ENCODE data around the gene SERPINB10. TPM values are rescaled to one million over a fixed set of nuclear protein-coding genes. Genes with fewer than 3 reads are reported as not detected.

SERPINB10 gene
- total RNA-seq: not detected in 2 replicates

GRCh38 chr18:63907664-63908063, at the start of gene SERPINB10:
TSS of gene SERPINB10 (plus strand) at chr18:63907958. CDS start at chr18:63915511, 7,553 bp downstream.
- Mint-ChIP-seq H3K4me1 (ENCODE audit: low read depth) (no peaks in the 10 kb centered on the region), H3K27me3 (ENCODE audit: low read depth) (peaks cover 10% of the 10 kb centered on the region)

GRCh38 chr18:63858456-63858855, 49.3 kb upstream of the SERPINB10 start:
- intact Hi-C loops (cut with micrococcal nuclease): no loop called here

More at GRCh38 chr18:63907664-63908063, at the start of gene SERPINB10:
- no peaks in the 10 kb centered on the region for H3K9me3 Mint-ChIP-seq
- no peak within 1 kb of the TSS for H3K4me3 Mint-ChIP-seq (ENCODE audit: low read depth)
- no peaks in the 10 kb centered on the region for H3K36me3 Mint-ChIP-seq (ENCODE audit: low read depth)
- no peak within 1 kb of the TSS for H3K27ac Mint-ChIP-seq
- DNase-seq (ENCODE audit: low spot score): no peak
- intact Hi-C loops (cut with micrococcal nuclease): no loop called here

GRCh38 chr18:63859781-63860475, 47.8 kb upstream of the SERPINB10 start:
- intact Hi-C loops (cut with micrococcal nuclease): no loop called here

More at GRCh38 chr18:63858456-63858855, 49.3 kb upstream of the SERPINB10 start:
- Mint-ChIP-seq H3K36me3 (ENCODE audit: low read depth) (no peaks in the 10 kb centered on the region), H3K9me3 (no peaks in the 10 kb centered on the region), H3K27ac (no peak overlapping the region), H3K27me3 (ENCODE audit: low read depth) (peaks cover 14% of the 10 kb centered on the region), H3K4me1 (ENCODE audit: low read depth) (no peaks in the 10 kb centered on the region), H3K4me3 (ENCODE audit: low read depth) (no peak overlapping the region)
- no peak for DNase-seq (ENCODE audit: low spot score)

GRCh38 chr18:63860531-63860930, 47.2 kb upstream of the SERPINB10 start:
- H3K4me3 Mint-ChIP-seq (ENCODE audit: low read depth): no peak overlapping the region
- peaks cover 14% of the 10 kb centered on the region for H3K27me3 Mint-ChIP-seq (ENCODE audit: low read depth)
- no peak for DNase-seq (ENCODE audit: low spot score)
- no peaks in the 10 kb centered on the region for H3K4me1 Mint-ChIP-seq (ENCODE audit: low read depth)
- no peak overlapping the region for H3K27ac Mint-ChIP-seq
- no peaks in the 10 kb centered on the region for H3K36me3 Mint-ChIP-seq (ENCODE audit: low read depth)
- intact Hi-C loops (cut with micrococcal nuclease): no loop called here
- H3K9me3 Mint-ChIP-seq: no peaks in the 10 kb centered on the region

More at GRCh38 chr18:63859781-63860475, 47.8 kb upstream of the SERPINB10 start:
- Mint-ChIP-seq H3K9me3 (no peaks in the 10 kb centered on the region), H3K4me3 (ENCODE audit: low read depth) (no peak overlapping the region), H3K27ac (no peak overlapping the region), H3K4me1 (ENCODE audit: low read depth) (no peaks in the 10 kb centered on the region), H3K36me3 (ENCODE audit: low read depth) (no peaks in the 10 kb centered on the region), H3K27me3 (ENCODE audit: low read depth) (peaks cover 14% of the 10 kb centered on the region)
- no peak for DNase-seq (ENCODE audit: low spot score)

- Mint-ChIP-seq H3K9me3 (no peaks in the 10 kb centered on the region), H3K36me3 (ENCODE audit: low read depth) (no peaks in the 10 kb centered on the region), H3K4me3 (ENCODE audit: low read depth) (no peak overlapping the region), H3K27ac (no peak overlapping the region), H3K4me1 (ENCODE audit: low read depth) (no peaks in the 10 kb centered on the region), H3K27me3 (ENCODE audit: low read depth) (no peaks in the 10 kb centered on the region)
- intact Hi-C loops (cut with micrococcal nuclease): no loop called here
- no peak for DNase-seq (ENCODE audit: low spot score)
These were observed 40.2 kb upstream of the SERPINB10 start for GRCh38 chr18:63867368-63868125.

- H3K36me3 Mint-ChIP-seq (ENCODE audit: low read depth): no peaks in the 10 kb centered on the region
These were observed 39.2 kb upstream of the SERPINB10 start for GRCh38 chr18:63868546-63868945.

GRCh38 chr18:63869374-63869773, 38.4 kb upstream of the SERPINB10 start:
- H3K27me3 Mint-ChIP-seq (ENCODE audit: low read depth): peaks cover 2% of the 10 kb centered on the region
- H3K36me3 Mint-ChIP-seq (ENCODE audit: low read depth): no peaks in the 10 kb centered on the region
- intact Hi-C loops (cut with micrococcal nuclease): no loop called here
- H3K4me1 Mint-ChIP-seq (ENCODE audit: low read depth): no peaks in the 10 kb centered on the region
- DNase-seq (ENCODE audit: low spot score): no peak
- H3K4me3 Mint-ChIP-seq (ENCODE audit: low read depth): no peak overlapping the region
- no peaks in the 10 kb centered on the region for H3K9me3 Mint-ChIP-seq
- H3K27ac Mint-ChIP-seq: no peak overlapping the region

More at GRCh38 chr18:63868546-63868945, 39.2 kb upstream of the SERPINB10 start:
- intact Hi-C loops (cut with micrococcal nuclease): no loop called here
- H3K4me1 Mint-ChIP-seq (ENCODE audit: low read depth): no peaks in the 10 kb centered on the region
- H3K27ac Mint-ChIP-seq: no peak overlapping the region
- H3K4me3 Mint-ChIP-seq (ENCODE audit: low read depth): no peak overlapping the region
- H3K27me3 Mint-ChIP-seq (ENCODE audit: low read depth): no peaks in the 10 kb centered on the region
- DNase-seq (ENCODE audit: low spot score): no peak
- H3K9me3 Mint-ChIP-seq: no peaks in the 10 kb centered on the region

- no peak overlapping the region for H3K4me3 Mint-ChIP-seq (ENCODE audit: low read depth)
- DNase-seq (ENCODE audit: low spot score): no peak
- H3K27me3 Mint-ChIP-seq (ENCODE audit: low read depth): peaks cover 2% of the 10 kb centered on the region
- intact Hi-C loops (cut with micrococcal nuclease): no loop called here
- H3K4me1 Mint-ChIP-seq (ENCODE audit: low read depth): no peaks in the 10 kb centered on the region
- no peak overlapping the region for H3K27ac Mint-ChIP-seq
- no peaks in the 10 kb centered on the region for H3K36me3 Mint-ChIP-seq (ENCODE audit: low read depth)
- H3K9me3 Mint-ChIP-seq: no peaks in the 10 kb centered on the region
These were observed 37.9 kb upstream of the SERPINB10 start for GRCh38 chr18:63869851-63870250.

- H3K36me3 Mint-ChIP-seq (ENCODE audit: low read depth): no peaks in the 10 kb centered on the region
- intact Hi-C loops (cut with micrococcal nuclease): no loop called here
- no peaks in the 10 kb centered on the region for H3K4me1 Mint-ChIP-seq (ENCODE audit: low read depth)
- peaks cover 3% of the 10 kb centered on the region for H3K27me3 Mint-ChIP-seq (ENCODE audit: low read depth)
- H3K4me3 Mint-ChIP-seq (ENCODE audit: low read depth): no peak overlapping the region
- no peak overlapping the region for H3K27ac Mint-ChIP-seq
- H3K9me3 Mint-ChIP-seq: no peaks in the 10 kb centered on the region
- no peak for DNase-seq (ENCODE audit: low spot score)
These were observed 35.9 kb upstream of the SERPINB10 start for GRCh38 chr18:63871836-63872235.

- Mint-ChIP-seq H3K27ac (no peak overlapping the region), H3K4me3 (ENCODE audit: low read depth) (no peak overlapping the region), H3K36me3 (ENCODE audit: low read depth) (no peaks in the 10 kb centered on the region), H3K4me1 (ENCODE audit: low read depth) (no peaks in the 10 kb centered on the region), H3K27me3 (ENCODE audit: low read depth) (peaks cover 3% of the 10 kb centered on the region), H3K9me3 (no peaks in the 10 kb centered on the region)
- intact Hi-C loops (cut with micrococcal nuclease): no loop called here
- no peak for DNase-seq (ENCODE audit: low spot score)
These were observed 35.2 kb upstream of the SERPINB10 start for GRCh38 chr18:63872586-63872985.

GRCh38 chr18:63878343-63878742, 29.4 kb upstream of the SERPINB10 start:
- Mint-ChIP-seq H3K4me3 (ENCODE audit: low read depth) (no peak overlapping the region), H3K27ac (no peak overlapping the region), H3K27me3 (ENCODE audit: low read depth) (peaks cover 3% of the 10 kb centered on the region), H3K36me3 (ENCODE audit: low read depth) (no peaks in the 10 kb centered on the region), H3K9me3 (no peaks in the 10 kb centered on the region), H3K4me1 (ENCODE audit: low read depth) (peaks cover 10% of the 10 kb centered on the region)
- intact Hi-C loops (cut with micrococcal nuclease): no loop called here
- no peak for DNase-seq (ENCODE audit: low spot score)

GRCh38 chr18:63878925-63879324, 28.8 kb upstream of the SERPINB10 start:
- Mint-ChIP-seq H3K9me3 (no peaks in the 10 kb centered on the region), H3K4me3 (ENCODE audit: low read depth) (no peak overlapping the region), H3K36me3 (ENCODE audit: low read depth) (no peaks in the 10 kb centered on the region), H3K4me1 (ENCODE audit: low read depth) (peaks cover 10% of the 10 kb centered on the region), H3K27me3 (ENCODE audit: low read depth) (peaks cover 2% of the 10 kb centered on the region), H3K27ac (no peak overlapping the region)
- intact Hi-C loops (cut with micrococcal nuclease): no loop called here
- DNase-seq (ENCODE audit: low spot score): no peak

- no peak overlapping the region for H3K27ac Mint-ChIP-seq
- peaks cover 3% of the 10 kb centered on the region for H3K27me3 Mint-ChIP-seq (ENCODE audit: low read depth)
- intact Hi-C loops (cut with micrococcal nuclease): no loop called here
- no peaks in the 10 kb centered on the region for H3K36me3 Mint-ChIP-seq (ENCODE audit: low read depth)
- no peak overlapping the region for H3K4me3 Mint-ChIP-seq (ENCODE audit: low read depth)
- no peaks in the 10 kb centered on the region for H3K9me3 Mint-ChIP-seq
- no peak for DNase-seq (ENCODE audit: low spot score)
- peaks cover 10% of the 10 kb centered on the region for H3K4me1 Mint-ChIP-seq (ENCODE audit: low read depth)
These were observed 28.0 kb upstream of the SERPINB10 start for GRCh38 chr18:63879709-63880108.
